Karpas-422 (cell line): ENCODE measurements around the gene TTC8. TPM values are rescaled to one million over a fixed set of nuclear protein-coding genes. Genes with fewer than 3 reads are reported as not detected.

Experiments
- DNase-seq: peaks from one replicate; pipeline ENCODE4 v3.0.0-alpha.2; 2015
- H2AFZ ChIP-seq: fragments of 200-600 bp; sonication (generic); 2 replicates; pipeline ENCODE4 v1.6.1; 2014; ENCODE audit warnings: antibody characterized with exemption, low read length, mixed read lengths
- H3K27ac ChIP-seq: fragments of 200-600 bp; sonication (generic); 2 replicates; pipeline ENCODE4 v1.5.1; 2014; ENCODE audit warnings: mild to moderate bottlenecking, low read length, moderate library complexity
- H3K27me3 ChIP-seq: fragments of 200-600 bp; sonication (generic); 2 replicates; pipeline ENCODE4 v1.6.1; 2014; ENCODE audit warnings: low read length, mixed read lengths
- H3K36me3 ChIP-seq: fragments of 200-600 bp; sonication (generic); 2 replicates; pipeline ENCODE4 v1.6.1; 2014; ENCODE audit warnings: low read length, mixed read lengths; ENCODE audit not compliant: insufficient read depth
- H3K4me1 ChIP-seq: fragments of 200-600 bp; sonication (generic); 2 replicates; pipeline ENCODE4 v1.6.1; 2014; ENCODE audit warnings: mild to moderate bottlenecking, low read length, mixed read lengths
- H3K4me2 ChIP-seq: fragments of 200-600 bp; sonication (generic); 2 replicates; pipeline ENCODE4 v1.6.1; 2014; ENCODE audit warnings: low read length, low read depth, mild to moderate bottlenecking; ENCODE audit not compliant: poor library complexity, severe bottlenecking
- H3K4me3 ChIP-seq: fragments of 200-600 bp; sonication (generic); 2 replicates; pipeline ENCODE4 v1.5.1; 2014; ENCODE audit warnings: mild to moderate bottlenecking, antibody characterized with exemption, low read length, mixed read lengths
- H3K79me2 ChIP-seq: fragments of 200-600 bp; sonication (generic); 2 replicates; pipeline ENCODE4 v1.6.1; 2014; ENCODE audit warnings: mild to moderate bottlenecking, low read length, mixed read lengths
- H3K9ac ChIP-seq: fragments of 200-600 bp; sonication (generic); 2 replicates; pipeline ENCODE4 v1.6.0; 2014; ENCODE audit warnings: low read length
- H3K9me2 ChIP-seq: fragments of 200-600 bp; sonication (generic), shearing (Covaris generic); replicated peaks from 2 replicates; pipeline ENCODE4 v1.6.0; 2014; ENCODE audit warnings: mild to moderate bottlenecking, low read length, moderate library complexity; ENCODE audit not compliant: insufficient read depth
- H3K9me3 ChIP-seq: fragments of 300-700, 200-600 bp; sonication (generic); 2 replicates; pipeline ENCODE4 v1.6.1; 2014; ENCODE audit warnings: low read length, mixed read lengths
- H4K20me1 ChIP-seq: fragments of 200-600 bp; sonication (generic); 2 replicates; pipeline ENCODE4 v1.6.1; 2014; ENCODE audit warnings: mild to moderate bottlenecking, antibody characterized with exemption, low read length, low read depth; ENCODE audit not compliant: insufficient read depth
- total RNA-seq: library from RNA; depleted of rRNA; stranded (reverse); fragments of >200 nt; shearing (Covaris generic); gene quantifications from 2 replicates; pipeline ENCODE4 v1.2.3, GENCODE V29; 2014; ENCODE audit warnings: low replicate concordance

TTC8 gene
- total RNA-seq, 1 experiment from 2014 or later: 16.0 TPM

DNA sequence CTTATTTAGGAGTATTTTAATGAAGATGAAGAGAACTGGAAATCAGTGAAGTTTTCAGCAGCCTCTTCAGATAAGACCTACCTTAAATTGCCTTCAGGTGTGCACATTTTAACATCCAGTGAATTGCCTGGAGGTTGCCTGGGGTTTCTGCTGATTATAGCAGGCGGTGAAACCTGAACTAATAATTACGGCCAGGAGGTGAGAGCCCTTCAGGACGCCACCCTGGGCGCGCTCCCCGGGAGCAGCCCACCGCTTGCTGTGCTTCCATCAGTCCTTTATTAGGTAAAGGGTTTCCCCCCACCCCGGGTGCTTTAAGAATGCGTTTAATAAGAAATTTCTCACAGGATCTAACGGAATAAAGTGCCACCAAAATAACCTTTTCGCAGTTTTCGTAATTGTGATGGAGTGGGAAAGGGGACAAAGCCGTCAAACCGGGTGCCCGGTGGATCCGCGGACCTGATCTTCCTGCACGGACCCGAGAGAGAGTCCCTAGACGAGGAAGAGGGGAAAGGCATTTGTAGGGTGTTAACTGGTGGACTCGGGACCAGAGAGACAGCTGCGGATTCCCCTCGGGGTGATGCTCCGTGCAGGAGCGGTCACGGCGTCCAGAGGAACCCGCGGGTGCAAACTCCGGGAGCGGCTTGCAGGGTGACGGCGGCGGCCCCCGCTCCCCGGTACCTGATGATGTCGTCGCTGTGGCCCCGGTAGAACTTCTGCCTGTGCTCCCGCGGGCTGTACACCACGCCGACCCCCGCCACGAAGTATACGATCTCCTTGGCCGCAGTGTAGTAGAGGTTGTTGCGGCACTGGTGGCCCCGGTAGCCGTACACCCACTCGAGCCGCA is 32.6 kb upstream of the TTC8 start:
- no peak for DNase-seq
- Histone ChIP-seq H3K79me2 (no peaks in the 10 kb centered on the region), H3K9ac (peak overlapping the region; percentile 71), H2AFZ (peak overlapping the region; percentile 97), H3K4me2 (peak overlapping the region; percentile 87), H4K20me1 (no peaks in the 10 kb centered on the region), H3K36me3 (no peaks in the 10 kb centered on the region), H3K9me2 (no peaks in the 10 kb centered on the region), H3K27me3 (no peaks in the 10 kb centered on the region), H3K4me1 (peaks cover 14% of the 10 kb centered on the region), H3K9me3 (no peaks in the 10 kb centered on the region), H3K27ac (no peak overlapping the region), H3K4me3 (peak overlapping the region; percentile 69)

DNA sequence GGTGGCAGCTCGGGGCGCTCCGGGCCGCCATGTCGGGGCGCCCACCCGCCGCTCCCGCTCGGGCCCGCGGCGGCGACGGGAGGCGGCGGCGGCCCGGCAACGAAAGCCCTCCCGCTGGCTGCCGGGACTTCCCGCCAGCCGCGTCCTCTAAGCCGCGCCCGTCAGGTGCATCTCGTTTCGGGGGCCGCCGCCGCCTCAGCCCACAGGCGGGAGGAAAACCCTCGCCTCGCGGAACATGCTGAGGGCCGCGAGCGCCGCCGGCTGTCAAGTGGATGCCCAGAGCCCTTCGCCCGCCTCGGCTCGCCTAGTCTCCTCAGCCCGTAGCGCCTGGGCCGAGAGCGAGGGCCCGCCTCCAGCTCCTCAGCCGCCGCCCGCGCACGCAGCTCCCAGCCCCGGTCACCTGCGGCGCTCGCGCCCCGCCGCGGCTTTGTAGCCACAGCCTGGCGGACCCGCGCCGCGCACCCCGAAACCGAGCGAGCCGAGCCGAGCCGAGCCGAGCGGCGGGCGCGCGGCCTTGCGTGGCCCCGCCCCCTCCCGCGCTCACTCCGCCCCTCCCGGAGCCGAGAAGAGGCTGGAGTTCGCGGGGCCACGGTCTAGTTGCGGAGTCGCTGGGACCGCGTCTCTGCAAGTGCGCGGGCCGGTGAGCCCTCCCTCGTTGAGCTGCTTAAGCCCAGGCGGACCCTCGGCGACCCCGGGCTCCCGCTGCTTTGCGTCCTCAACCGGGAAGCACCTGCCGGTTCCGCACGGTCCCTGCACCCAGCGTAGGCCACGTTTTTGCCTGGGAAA is 31.8 kb upstream of the TTC8 start, which contains the start of gene EML5:
Gene EML5, minus strand, starts transcription at position 481 of the 786 bp plus-strand sequence. Its CDS starts 450 bp downstream, at position 31.
- H3K9me2 ChIP-seq: no peaks in the 10 kb centered on the region
- peak within 1 kb of the TSS; percentile 97 for H2AFZ ChIP-seq
- H3K27me3 ChIP-seq: no peaks in the 10 kb centered on the region
- no peaks in the 10 kb centered on the region for H3K9me3 ChIP-seq
- H3K9ac ChIP-seq: peak within 1 kb of the TSS; percentile 71
- H3K36me3 ChIP-seq: no peaks in the 10 kb centered on the region
- peak within 1 kb of the TSS; percentile 69 for H3K4me3 ChIP-seq
- peak; percentile 93 for DNase-seq
- no peak within 1 kb of the TSS for H3K27ac ChIP-seq
- no peaks in the 10 kb centered on the region for H4K20me1 ChIP-seq
- H3K79me2 ChIP-seq: no peaks in the 10 kb centered on the region
- H3K4me2 ChIP-seq: peak within 1 kb of the TSS; percentile 87
- peaks cover 14% of the 10 kb centered on the region for H3K4me1 ChIP-seq

DNA sequence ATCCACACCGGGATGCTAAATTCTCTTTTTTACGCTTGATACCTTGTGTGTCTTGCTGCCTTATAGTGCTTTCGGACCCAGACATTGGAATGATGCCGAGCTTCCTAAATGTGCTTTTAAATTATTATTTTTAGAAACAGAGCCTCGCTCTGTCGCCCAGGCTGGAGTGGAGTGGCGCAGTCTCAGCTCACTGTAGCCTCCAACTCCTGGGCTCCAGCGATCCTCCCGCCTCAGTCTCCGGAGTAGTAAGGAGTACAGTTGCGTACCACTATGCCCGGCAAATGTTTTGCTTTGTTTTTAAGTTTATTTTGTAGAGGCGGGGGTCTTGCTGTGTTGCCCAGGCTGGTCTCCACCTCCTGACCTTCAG is 31.2 kb upstream of the TTC8 start:
- Histone ChIP-seq H4K20me1 (no peaks in the 10 kb centered on the region), H2AFZ (peak overlapping the region; percentile 97), H3K9me3 (no peaks in the 10 kb centered on the region), H3K79me2 (no peaks in the 10 kb centered on the region), H3K9ac (peak overlapping the region; percentile 71), H3K4me2 (peak overlapping the region; percentile 87), H3K4me3 (peak overlapping the region; percentile 69), H3K4me1 (peaks cover 14% of the 10 kb centered on the region), H3K36me3 (no peaks in the 10 kb centered on the region), H3K27me3 (no peaks in the 10 kb centered on the region), H3K9me2 (no peaks in the 10 kb centered on the region), H3K27ac (no peak overlapping the region)
- DNase-seq: no peak

DNA sequence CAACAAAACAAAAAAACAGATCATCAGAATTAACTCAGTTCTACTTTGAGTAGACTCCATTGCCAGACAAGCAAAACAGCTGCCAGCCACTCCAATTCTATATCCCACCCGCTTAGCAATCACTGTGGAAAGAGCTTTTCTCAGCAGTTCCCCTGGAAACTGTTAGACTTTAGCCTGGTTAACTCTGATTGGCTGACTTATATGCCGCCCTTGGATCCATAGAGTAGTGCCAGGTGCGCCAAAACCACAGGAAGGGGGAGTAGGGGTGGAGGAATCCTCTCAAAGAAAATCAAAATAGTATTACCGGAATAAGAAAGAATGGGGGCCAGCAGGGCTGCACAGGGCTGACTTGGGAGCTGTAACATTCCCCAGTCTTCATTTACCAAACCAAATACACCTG is 26.3 kb upstream of the TTC8 start:
- Histone ChIP-seq H3K9ac (no peak overlapping the region), H3K79me2 (no peaks in the 10 kb centered on the region), H3K36me3 (no peaks in the 10 kb centered on the region), H3K4me1 (peaks cover 3% of the 10 kb centered on the region), H3K9me2 (no peaks in the 10 kb centered on the region), H3K4me3 (no peak overlapping the region), H3K27me3 (no peaks in the 10 kb centered on the region), H4K20me1 (no peaks in the 10 kb centered on the region), H3K27ac (no peak overlapping the region), H2AFZ (no peak overlapping the region), H3K4me2 (no peak overlapping the region), H3K9me3 (no peaks in the 10 kb centered on the region)
- DNase-seq: no peak

GRCh38 chr14:88799522-88799921 is 24.9 kb upstream of the TTC8 start:
- H3K9ac ChIP-seq: no peak overlapping the region
- no peak for DNase-seq
- no peaks in the 10 kb centered on the region for H3K79me2 ChIP-seq
- H3K36me3 ChIP-seq: no peaks in the 10 kb centered on the region
- H3K4me3 ChIP-seq: no peak overlapping the region
- H2AFZ ChIP-seq: no peak overlapping the region
- H3K9me2 ChIP-seq: no peaks in the 10 kb centered on the region
- H3K4me1 ChIP-seq: no peaks in the 10 kb centered on the region
- H3K27ac ChIP-seq: no peak overlapping the region
- no peaks in the 10 kb centered on the region for H3K27me3 ChIP-seq
- no peak overlapping the region for H3K4me2 ChIP-seq
- no peaks in the 10 kb centered on the region for H4K20me1 ChIP-seq
- no peaks in the 10 kb centered on the region for H3K9me3 ChIP-seq

- Histone ChIP-seq H3K9me2 (no peaks in the 10 kb centered on the region), H3K4me2 (no peak overlapping the region), H3K4me1 (no peaks in the 10 kb centered on the region), H3K4me3 (no peak overlapping the region), H3K9me3 (no peaks in the 10 kb centered on the region), H3K27ac (no peak overlapping the region), H3K79me2 (no peaks in the 10 kb centered on the region), H3K9ac (no peak overlapping the region), H3K36me3 (no peaks in the 10 kb centered on the region), H4K20me1 (no peaks in the 10 kb centered on the region), H2AFZ (no peak overlapping the region), H3K27me3 (no peaks in the 10 kb centered on the region)
- no peak for DNase-seq
Measured at GRCh38 chr14:88802596-88802995, 21.9 kb upstream of the TTC8 start.

DNA sequence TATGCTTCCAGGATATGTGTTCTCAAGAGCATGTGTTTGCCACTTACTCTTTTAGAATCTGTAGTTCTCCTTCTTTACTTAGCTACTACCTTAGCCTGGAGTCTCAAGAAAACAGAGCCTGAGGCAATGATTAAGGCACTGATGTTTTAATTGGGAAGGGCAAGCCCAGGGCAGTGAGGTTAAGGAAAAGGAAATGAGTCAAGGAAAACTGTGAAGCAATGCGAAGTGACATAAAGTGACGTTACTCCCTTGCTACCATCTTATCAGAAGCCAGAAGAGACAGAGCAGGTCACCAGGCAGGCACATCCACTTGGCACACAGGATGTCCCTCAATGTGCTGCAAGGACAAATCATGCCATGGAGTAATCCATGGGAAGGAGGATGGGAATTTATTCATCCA is 20.4 kb upstream of the TTC8 start:
- H4K20me1 ChIP-seq: no peaks in the 10 kb centered on the region
- no peak overlapping the region for H3K4me3 ChIP-seq

GRCh38 chr14:88804477-88804876 is 20.0 kb upstream of the TTC8 start:
- H3K4me3 ChIP-seq: no peak overlapping the region
- H3K9me3 ChIP-seq: no peaks in the 10 kb centered on the region
- H3K79me2 ChIP-seq: no peaks in the 10 kb centered on the region
- H3K9me2 ChIP-seq: no peaks in the 10 kb centered on the region
- H3K4me2 ChIP-seq: no peak overlapping the region
- H2AFZ ChIP-seq: no peak overlapping the region
- H4K20me1 ChIP-seq: no peaks in the 10 kb centered on the region
- H3K4me1 ChIP-seq: no peaks in the 10 kb centered on the region
- H3K27ac ChIP-seq: no peak overlapping the region
- DNase-seq: no peak
- H3K27me3 ChIP-seq: no peaks in the 10 kb centered on the region
- H3K9ac ChIP-seq: no peak overlapping the region
- H3K36me3 ChIP-seq: no peaks in the 10 kb centered on the region

More for the DNA sequence above, 20.4 kb upstream of the TTC8 start:
- Histone ChIP-seq H3K36me3 (no peaks in the 10 kb centered on the region), H3K4me2 (no peak overlapping the region), H3K9me3 (no peaks in the 10 kb centered on the region), H3K27me3 (no peaks in the 10 kb centered on the region), H3K9ac (no peak overlapping the region), H3K27ac (no peak overlapping the region), H3K79me2 (no peaks in the 10 kb centered on the region), H3K9me2 (no peaks in the 10 kb centered on the region), H2AFZ (no peak overlapping the region), H3K4me1 (no peaks in the 10 kb centered on the region)
- DNase-seq: no peak
